ENCODE data around the gene INTS14.

DNA sequence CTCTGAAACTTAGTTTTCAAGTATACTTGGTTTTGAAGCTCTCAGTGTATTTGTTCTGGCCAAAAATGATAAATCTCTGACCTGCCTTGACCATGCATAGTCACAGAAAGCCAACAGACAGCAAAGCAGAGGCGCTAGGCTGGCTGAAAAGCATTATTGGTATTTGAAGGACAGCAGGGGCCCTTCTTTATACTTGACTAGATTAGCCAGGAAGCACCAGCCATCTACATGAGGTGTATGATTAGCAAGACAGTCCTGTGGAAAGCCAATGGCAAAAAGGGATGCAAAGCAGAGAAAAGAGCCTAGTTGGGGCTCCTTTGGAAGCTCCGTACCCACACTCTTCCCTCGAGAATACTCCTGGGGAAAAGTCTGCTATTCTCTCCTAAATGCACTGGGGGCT lies 18.6 kb upstream of the INTS14 start:
- TF ChIP-seq YY1 (IDR thresholded peaks at IDR 0.05; ENCODE audit: insufficient read depth, insufficient read length), result no peak
- no peak for TF ChIP-seq ZNF274 (IDR thresholded peaks at IDR 0.05; ENCODE audit: low read depth, low read length)
- TF ChIP-seq SUZ12 (IDR thresholded peaks at IDR 0.05; ENCODE audit: extremely low read depth, insufficient read depth, insufficient read length), result no peak
